Measurements from ENCODE around the gene MRPL27.

MRPL27 gene

GRCh38 chr17:50331085-50331791 is 41.7 kb downstream of the MRPL27 start:
- FAIRE-seq = no peak

GRCh38 chr17:50330151-50330775 is 42.7 kb downstream of the MRPL27 start:
- TF ChIP-seq, protein P1, sequence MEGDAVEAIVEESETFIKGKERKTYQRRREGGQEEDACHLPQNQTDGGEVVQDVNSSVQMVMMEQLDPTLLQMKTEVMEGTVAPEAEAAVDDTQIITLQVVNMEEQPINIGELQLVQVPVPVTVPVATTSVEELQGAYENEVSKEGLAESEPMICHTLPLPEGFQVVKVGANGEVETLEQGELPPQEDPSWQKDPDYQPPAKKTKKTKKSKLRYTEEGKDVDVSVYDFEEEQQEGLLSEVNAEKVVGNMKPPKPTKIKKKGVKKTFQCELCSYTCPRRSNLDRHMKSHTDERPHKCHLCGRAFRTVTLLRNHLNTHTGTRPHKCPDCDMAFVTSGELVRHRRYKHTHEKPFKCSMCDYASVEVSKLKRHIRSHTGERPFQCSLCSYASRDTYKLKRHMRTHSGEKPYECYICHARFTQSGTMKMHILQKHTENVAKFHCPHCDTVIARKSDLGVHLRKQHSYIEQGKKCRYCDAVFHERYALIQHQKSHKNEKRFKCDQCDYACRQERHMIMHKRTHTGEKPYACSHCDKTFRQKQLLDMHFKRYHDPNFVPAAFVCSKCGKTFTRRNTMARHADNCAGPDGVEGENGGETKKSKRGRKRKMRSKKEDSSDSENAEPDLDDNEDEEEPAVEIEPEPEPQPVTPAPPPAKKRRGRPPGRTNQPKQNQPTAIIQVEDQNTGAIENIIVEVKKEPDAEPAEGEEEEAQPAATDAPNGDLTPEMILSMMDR (IDR thresholded peaks at IDR 0.05; ENCODE audit: insufficient read depth, missing control alignments) = no peak
- no peak for FAIRE-seq
- no peak for DNase-seq (ENCODE audit: insufficient read length, low spot score)

More at GRCh38 chr17:50331085-50331791, 41.7 kb downstream of the MRPL27 start:
- DNase-seq (ENCODE audit: insufficient read length, low spot score) = no peak
- TF ChIP-seq, protein P1 (IDR thresholded peaks at IDR 0.05; ENCODE audit: insufficient read depth, missing control alignments) = no peak

GRCh38 chr17:50329716-50330115 is 43.3 kb downstream of the MRPL27 start:
- TF ChIP-seq, protein P1 (IDR thresholded peaks at IDR 0.05; ENCODE audit: insufficient read depth, missing control alignments) = no peak
- FAIRE-seq = no peak
- no peak for DNase-seq (ENCODE audit: insufficient read length, low spot score)

GRCh38 chr17:50328363-50329325 is 44.3 kb downstream of the MRPL27 start:
- TF ChIP-seq, protein P1 (IDR thresholded peaks at IDR 0.05; ENCODE audit: insufficient read depth, missing control alignments) = no peak
- DNase-seq (ENCODE audit: insufficient read length, low spot score) (no peak), FAIRE-seq (no peak)

DNA sequence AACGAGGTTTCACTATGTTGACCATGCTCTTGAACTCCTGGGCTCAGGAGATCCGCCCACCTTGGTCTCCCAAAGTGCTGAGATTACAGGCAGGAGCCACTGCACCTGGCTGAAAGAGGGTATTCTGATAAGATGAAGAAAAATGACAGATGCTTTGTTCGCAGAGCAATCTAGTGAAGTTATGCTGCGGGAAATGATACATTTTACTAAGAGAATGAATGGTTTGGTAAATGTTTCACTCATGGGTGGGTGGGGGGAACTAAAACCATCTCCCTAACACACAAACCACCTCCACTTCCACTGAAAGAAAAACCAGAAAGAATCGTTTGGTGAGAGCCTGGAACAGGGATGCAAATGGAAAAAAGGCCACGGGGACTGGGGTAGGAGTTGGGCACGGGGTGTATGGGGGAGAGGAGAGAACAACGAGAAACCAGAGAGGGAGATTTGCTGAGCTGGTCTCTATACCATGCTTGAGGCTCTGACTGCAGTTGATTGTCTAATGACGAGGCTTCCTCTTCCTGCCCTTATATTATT is 46.1 kb downstream of the MRPL27 start:
- FAIRE-seq (no peak), DNase-seq (ENCODE audit: insufficient read length, low spot score) (no peak)
- TF ChIP-seq, protein P1 (IDR thresholded peaks at IDR 0.05; ENCODE audit: insufficient read depth, missing control alignments) = no peak

GRCh38 chr17:50325906-50326305 is 47.1 kb downstream of the MRPL27 start:
- DNase-seq (ENCODE audit: insufficient read length, low spot score) = no peak
- TF ChIP-seq, protein P1 (IDR thresholded peaks at IDR 0.05; ENCODE audit: insufficient read depth, missing control alignments) = no peak
- FAIRE-seq = no peak
